ENCODE measurements around the gene CASD1. TPM values are rescaled to one million over a fixed set of nuclear protein-coding genes. Genes with fewer than 3 reads are reported as not detected.
A peak's percentile ranks its signal among the peaks of the same experiment; 100 is the strongest.

Gene CASD1
- total RNA-seq, 3 donors from 2014 or later, result 44.0 to 50.2 (median 45.0) TPM

DNA sequence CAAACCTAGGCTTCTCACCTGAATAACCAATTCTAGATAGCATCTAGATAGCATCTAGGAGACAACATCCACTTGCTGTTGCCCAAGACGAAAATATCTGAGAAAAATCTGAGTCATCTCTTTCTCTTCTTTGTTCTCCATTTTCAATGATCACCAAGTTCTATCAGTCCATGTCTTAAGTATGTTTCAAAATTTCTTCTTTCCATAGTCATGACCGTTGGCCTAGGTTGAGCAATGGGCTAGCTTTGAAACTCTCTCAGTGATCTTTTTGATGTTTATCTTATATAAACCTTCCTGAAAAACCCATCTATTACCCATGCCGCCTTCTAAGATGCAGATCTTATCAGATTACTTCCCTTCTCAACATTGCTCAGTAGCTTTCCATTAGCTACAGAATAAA, 23.4 kb upstream of the CASD1 start:
- intact Hi-C loops (cut with DNase I, micrococcal nuclease), result no loop called here
- TF ChIP-seq, protein P1, sequence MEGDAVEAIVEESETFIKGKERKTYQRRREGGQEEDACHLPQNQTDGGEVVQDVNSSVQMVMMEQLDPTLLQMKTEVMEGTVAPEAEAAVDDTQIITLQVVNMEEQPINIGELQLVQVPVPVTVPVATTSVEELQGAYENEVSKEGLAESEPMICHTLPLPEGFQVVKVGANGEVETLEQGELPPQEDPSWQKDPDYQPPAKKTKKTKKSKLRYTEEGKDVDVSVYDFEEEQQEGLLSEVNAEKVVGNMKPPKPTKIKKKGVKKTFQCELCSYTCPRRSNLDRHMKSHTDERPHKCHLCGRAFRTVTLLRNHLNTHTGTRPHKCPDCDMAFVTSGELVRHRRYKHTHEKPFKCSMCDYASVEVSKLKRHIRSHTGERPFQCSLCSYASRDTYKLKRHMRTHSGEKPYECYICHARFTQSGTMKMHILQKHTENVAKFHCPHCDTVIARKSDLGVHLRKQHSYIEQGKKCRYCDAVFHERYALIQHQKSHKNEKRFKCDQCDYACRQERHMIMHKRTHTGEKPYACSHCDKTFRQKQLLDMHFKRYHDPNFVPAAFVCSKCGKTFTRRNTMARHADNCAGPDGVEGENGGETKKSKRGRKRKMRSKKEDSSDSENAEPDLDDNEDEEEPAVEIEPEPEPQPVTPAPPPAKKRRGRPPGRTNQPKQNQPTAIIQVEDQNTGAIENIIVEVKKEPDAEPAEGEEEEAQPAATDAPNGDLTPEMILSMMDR (IDR thresholded peaks at IDR 0.05), result no peak
- no peaks in the 10 kb centered on the region for H3K9me3 ChIP-seq
- ATAC-seq (no peak), DNase-seq (no peak)
- no peaks in the 10 kb centered on the region for H3K36me3 ChIP-seq (ENCODE audit: low read depth)
- no peak overlapping the region for H3K4me3 ChIP-seq
- no peaks in the 10 kb centered on the region for H3K4me1 ChIP-seq (ENCODE audit: low read depth)

DNA sequence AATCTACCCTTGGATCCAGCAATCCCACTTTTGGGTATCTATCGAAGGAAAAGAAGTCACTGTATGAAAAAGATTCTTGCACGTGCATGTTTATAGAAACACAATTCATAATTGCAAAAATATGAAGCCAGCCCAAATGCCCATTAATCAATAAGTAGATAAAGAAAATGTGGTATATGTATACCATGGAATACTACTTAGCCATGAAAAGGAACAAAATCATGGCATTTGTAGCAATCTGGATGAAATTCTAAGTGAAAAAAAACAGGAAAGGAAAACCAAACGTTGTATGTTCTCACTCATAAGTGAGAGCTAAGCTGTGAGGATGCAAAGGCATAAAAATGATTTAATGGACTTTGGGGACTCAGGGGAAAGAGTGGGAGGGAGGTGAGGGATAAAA, 18.2 kb upstream of the CASD1 start:
- no peak for ATAC-seq
- Histone ChIP-seq H3K4me3 (no peak overlapping the region), H3K4me1 (ENCODE audit: low read depth) (no peaks in the 10 kb centered on the region), H3K9me3 (no peaks in the 10 kb centered on the region), H3K36me3 (ENCODE audit: low read depth) (no peaks in the 10 kb centered on the region)
- TF ChIP-seq, protein P1 (IDR thresholded peaks at IDR 0.05), result no peak
- no peak for DNase-seq
- intact Hi-C loops (cut with DNase I, micrococcal nuclease), result no loop called here

DNA sequence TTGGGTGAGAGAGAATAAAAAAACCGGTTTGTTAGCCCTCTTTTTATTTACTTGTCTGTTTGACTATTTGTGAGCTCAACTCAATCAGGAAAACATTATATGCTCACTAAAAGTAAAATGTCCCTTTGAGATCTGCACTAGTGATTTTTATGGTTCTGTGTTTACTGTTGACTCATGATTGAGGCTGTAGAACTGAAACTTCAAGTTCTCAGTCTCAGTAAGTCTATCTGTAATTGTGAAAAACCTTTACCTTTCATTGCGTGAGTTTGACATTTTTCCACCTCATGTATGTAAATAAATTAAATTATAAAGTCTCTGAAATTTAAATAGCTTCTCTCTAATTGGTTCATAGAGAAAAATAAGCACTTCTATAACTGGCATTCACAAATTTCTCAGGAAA, 17.0 kb upstream of the CASD1 start:
- peak; percentile 87 for ATAC-seq

DNA sequence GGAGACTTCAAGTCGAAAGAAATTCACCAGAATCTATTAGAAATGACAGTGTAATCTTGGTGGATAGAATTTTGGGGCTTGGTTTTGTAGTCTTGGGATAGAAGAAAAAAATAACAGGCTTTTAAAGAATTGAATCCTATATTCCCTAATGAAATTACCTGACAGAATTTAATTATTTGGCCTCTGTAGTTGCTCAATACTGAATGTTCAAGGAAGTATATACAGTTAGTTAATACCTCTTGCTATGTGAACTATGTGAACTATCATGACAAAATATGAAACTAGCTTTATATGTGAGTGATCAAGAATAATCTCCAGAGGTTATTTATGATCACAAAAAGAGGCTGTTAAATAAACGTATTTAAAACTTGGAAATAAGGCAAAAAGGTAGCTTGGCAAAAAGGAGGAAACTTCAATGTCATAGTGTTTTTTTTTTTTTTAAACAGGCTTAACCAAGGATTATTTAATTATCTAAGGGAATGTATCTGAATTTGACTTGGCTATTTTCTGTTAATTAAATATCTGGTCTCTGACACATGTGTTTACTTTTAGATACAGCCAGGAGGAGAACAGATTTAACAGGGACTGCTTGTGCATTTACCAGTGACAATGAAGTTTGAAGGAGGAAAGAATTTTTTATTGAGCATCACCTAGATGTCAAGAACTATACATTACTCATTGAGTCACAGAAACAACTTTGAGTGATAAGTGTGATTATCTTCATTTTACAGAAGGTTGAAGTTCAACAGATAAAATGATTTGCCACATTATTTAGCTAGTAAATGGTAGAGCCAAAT, 11.5 kb upstream of the CASD1 start:
- TF ChIP-seq, protein P1 (IDR thresholded peaks at IDR 0.05), result no peak
- H3K36me3 ChIP-seq (ENCODE audit: low read depth), result no peaks in the 10 kb centered on the region
- DNase-seq (no peak), ATAC-seq (peak; percentile 54)
- no peak overlapping the region for H3K4me3 ChIP-seq
- no peaks in the 10 kb centered on the region for H3K9me3 ChIP-seq
- no peaks in the 10 kb centered on the region for H3K4me1 ChIP-seq (ENCODE audit: low read depth)
- intact Hi-C loops (cut with DNase I, micrococcal nuclease), result no loop called here

More for the DNA sequence above, 17.0 kb upstream of the CASD1 start:
- Histone ChIP-seq H3K4me3 (no peak overlapping the region), H3K9me3 (no peaks in the 10 kb centered on the region), H3K4me1 (ENCODE audit: low read depth) (no peaks in the 10 kb centered on the region), H3K36me3 (ENCODE audit: low read depth) (no peaks in the 10 kb centered on the region)
- DNase-seq, result no peak
- TF ChIP-seq, protein P1 (IDR thresholded peaks at IDR 0.05), result no peak
- intact Hi-C loops (cut with DNase I, micrococcal nuclease), result no loop called here

DNA sequence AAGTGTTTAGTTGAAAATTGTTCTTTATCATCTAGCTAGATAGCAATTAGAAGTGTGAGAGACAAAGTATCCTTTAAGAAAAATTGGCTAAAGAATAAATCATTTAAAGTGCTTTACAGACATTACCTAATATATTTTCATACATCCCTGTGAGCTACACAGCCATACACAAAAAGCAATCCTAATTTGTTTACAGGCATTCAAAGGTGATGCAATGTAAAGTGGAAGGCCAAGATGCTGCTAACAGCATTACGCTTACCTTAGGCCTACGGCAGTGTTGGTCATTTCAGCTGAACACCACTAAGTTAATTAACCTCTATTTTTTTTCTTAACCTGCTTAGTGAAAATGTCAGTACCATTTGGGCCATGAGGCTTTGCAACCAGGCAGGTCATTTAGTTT, 10.7 kb upstream of the CASD1 start:
- Histone ChIP-seq H3K36me3 (ENCODE audit: low read depth) (no peaks in the 10 kb centered on the region), H3K4me1 (ENCODE audit: low read depth) (no peaks in the 10 kb centered on the region), H3K9me3 (no peaks in the 10 kb centered on the region), H3K4me3 (no peak overlapping the region)
- intact Hi-C loops (cut with DNase I, micrococcal nuclease), result no loop called here
- ATAC-seq (no peak), DNase-seq (no peak)
- TF ChIP-seq, protein P1 (IDR thresholded peaks at IDR 0.05), result no peak
